ENCODE measurements around the gene CMTM6. TPM values are rescaled to one million over a fixed set of nuclear protein-coding genes. Genes with fewer than 3 reads are reported as not detected.

The CMTM6 gene
- total and polyA plus RNA-seq, 2 of the 8 experiments (the other 6 are each of a cell fraction or from before 2014, with no cell fraction given): 24.0 to 51.5 TPM

DNA sequence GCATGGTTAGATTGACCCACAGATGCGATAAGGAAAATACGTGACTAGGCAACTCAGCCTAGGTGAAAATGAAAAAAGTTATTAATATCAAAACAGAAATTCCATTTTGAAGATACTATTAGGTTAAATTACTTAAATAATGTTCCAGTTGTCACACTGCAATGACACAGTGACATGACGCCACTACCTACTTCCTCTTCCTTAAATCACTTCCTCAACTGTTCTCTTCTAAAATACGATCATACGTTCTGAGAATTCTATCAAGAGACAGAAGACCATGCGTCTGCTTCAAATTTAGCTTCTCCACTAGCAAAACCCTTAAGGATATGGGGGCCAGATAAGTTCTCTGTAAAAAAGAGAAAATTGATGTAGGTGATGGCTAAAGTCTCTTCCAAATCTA lies 18.2 kb downstream of the CMTM6 start (continued):
- TF ChIP-seq, protein P1, sequence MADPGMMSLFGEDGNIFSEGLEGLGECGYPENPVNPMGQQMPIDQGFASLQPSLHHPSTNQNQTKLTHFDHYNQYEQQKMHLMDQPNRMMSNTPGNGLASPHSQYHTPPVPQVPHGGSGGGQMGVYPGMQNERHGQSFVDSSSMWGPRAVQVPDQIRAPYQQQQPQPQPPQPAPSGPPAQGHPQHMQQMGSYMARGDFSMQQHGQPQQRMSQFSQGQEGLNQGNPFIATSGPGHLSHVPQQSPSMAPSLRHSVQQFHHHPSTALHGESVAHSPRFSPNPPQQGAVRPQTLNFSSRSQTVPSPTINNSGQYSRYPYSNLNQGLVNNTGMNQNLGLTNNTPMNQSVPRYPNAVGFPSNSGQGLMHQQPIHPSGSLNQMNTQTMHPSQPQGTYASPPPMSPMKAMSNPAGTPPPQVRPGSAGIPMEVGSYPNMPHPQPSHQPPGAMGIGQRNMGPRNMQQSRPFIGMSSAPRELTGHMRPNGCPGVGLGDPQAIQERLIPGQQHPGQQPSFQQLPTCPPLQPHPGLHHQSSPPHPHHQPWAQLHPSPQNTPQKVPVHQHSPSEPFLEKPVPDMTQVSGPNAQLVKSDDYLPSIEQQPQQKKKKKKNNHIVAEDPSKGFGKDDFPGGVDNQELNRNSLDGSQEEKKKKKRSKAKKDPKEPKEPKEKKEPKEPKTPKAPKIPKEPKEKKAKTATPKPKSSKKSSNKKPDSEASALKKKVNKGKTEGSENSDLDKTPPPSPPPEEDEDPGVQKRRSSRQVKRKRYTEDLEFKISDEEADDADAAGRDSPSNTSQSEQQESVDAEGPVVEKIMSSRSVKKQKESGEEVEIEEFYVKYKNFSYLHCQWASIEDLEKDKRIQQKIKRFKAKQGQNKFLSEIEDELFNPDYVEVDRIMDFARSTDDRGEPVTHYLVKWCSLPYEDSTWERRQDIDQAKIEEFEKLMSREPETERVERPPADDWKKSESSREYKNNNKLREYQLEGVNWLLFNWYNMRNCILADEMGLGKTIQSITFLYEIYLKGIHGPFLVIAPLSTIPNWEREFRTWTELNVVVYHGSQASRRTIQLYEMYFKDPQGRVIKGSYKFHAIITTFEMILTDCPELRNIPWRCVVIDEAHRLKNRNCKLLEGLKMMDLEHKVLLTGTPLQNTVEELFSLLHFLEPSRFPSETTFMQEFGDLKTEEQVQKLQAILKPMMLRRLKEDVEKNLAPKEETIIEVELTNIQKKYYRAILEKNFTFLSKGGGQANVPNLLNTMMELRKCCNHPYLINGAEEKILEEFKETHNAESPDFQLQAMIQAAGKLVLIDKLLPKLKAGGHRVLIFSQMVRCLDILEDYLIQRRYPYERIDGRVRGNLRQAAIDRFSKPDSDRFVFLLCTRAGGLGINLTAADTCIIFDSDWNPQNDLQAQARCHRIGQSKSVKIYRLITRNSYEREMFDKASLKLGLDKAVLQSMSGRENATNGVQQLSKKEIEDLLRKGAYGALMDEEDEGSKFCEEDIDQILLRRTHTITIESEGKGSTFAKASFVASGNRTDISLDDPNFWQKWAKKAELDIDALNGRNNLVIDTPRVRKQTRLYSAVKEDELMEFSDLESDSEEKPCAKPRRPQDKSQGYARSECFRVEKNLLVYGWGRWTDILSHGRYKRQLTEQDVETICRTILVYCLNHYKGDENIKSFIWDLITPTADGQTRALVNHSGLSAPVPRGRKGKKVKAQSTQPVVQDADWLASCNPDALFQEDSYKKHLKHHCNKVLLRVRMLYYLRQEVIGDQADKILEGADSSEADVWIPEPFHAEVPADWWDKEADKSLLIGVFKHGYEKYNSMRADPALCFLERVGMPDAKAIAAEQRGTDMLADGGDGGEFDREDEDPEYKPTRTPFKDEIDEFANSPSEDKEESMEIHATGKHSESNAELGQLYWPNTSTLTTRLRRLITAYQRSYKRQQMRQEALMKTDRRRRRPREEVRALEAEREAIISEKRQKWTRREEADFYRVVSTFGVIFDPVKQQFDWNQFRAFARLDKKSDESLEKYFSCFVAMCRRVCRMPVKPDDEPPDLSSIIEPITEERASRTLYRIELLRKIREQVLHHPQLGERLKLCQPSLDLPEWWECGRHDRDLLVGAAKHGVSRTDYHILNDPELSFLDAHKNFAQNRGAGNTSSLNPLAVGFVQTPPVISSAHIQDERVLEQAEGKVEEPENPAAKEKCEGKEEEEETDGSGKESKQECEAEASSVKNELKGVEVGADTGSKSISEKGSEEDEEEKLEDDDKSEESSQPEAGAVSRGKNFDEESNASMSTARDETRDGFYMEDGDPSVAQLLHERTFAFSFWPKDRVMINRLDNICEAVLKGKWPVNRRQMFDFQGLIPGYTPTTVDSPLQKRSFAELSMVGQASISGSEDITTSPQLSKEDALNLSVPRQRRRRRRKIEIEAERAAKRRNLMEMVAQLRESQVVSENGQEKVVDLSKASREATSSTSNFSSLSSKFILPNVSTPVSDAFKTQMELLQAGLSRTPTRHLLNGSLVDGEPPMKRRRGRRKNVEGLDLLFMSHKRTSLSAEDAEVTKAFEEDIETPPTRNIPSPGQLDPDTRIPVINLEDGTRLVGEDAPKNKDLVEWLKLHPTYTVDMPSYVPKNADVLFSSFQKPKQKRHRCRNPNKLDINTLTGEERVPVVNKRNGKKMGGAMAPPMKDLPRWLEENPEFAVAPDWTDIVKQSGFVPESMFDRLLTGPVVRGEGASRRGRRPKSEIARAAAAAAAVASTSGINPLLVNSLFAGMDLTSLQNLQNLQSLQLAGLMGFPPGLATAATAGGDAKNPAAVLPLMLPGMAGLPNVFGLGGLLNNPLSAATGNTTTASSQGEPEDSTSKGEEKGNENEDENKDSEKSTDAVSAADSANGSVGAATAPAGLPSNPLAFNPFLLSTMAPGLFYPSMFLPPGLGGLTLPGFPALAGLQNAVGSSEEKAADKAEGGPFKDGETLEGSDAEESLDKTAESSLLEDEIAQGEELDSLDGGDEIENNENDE (IDR thresholded peaks at IDR 0.05; ENCODE audit: insufficient replicate concordance, low read length): no peak
- TF ChIP-seq, protein P2, sequence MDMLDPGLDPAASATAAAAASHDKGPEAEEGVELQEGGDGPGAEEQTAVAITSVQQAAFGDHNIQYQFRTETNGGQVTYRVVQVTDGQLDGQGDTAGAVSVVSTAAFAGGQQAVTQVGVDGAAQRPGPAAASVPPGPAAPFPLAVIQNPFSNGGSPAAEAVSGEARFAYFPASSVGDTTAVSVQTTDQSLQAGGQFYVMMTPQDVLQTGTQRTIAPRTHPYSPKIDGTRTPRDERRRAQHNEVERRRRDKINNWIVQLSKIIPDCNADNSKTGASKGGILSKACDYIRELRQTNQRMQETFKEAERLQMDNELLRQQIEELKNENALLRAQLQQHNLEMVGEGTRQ (IDR thresholded peaks at IDR 0.05; ENCODE audit: low read length): no peak

Data from H1 (cell line).